HEK293 (cell line): ENCODE measurements around the gene PHACTR2.

Experiments used
- CTCF ChIP-seq: fragments of 450-650 bp; formaldehyde crosslinking; IDR thresholded peaks from 2 replicates; pipeline ENCODE4 v1.5.1; 2016; ENCODE audit warnings: missing biosample characterization, missing genetic modification characterization
- IKZF3 ChIP-seq: fragments of 450-650 bp; IDR thresholded peaks from 2 replicates; pipeline ENCODE4 v1.5.0; 2018; ENCODE audit warnings: missing biosample characterization, mild to moderate bottlenecking, missing genetic modification characterization, moderate library complexity
- MEIS1 ChIP-seq: sonication (generic); formaldehyde crosslinking; IDR thresholded peaks from 2 replicates; pipeline ENCODE4 v1.8.1; 2022; ENCODE audit warnings: missing genetic modification reagents, mild to moderate bottlenecking, borderline replicate concordance
- PATZ1 ChIP-seq: fragments of 450-650 bp; formaldehyde crosslinking; IDR thresholded peaks from 2 replicates; pipeline ENCODE4 v1.5.1; 2016; ENCODE audit warnings: missing biosample characterization, missing genetic modification characterization
- REST ChIP-seq: fragments of 450-650 bp; formaldehyde crosslinking; IDR thresholded peaks from 2 replicates; pipeline ENCODE4 v1.5.1; 2016; ENCODE audit warnings: missing biosample characterization, missing genetic modification characterization
- SP7 ChIP-seq: fragments of 450-650 bp; formaldehyde crosslinking; IDR thresholded peaks from 2 replicates; pipeline ENCODE4 v1.5.1; 2016; ENCODE audit warnings: missing biosample characterization, missing genetic modification characterization
- ZNF10 ChIP-seq: fragments of 450-650 bp; formaldehyde crosslinking; IDR thresholded peaks from 2 replicates; pipeline ENCODE4 v1.5.1; 2017; ENCODE audit warnings: missing biosample characterization, missing genetic modification characterization
- ZNF184 ChIP-seq: fragments of 450-650 bp; IDR thresholded peaks from 2 replicates; pipeline ENCODE4 v1.5.1; 2018; ENCODE audit warnings: missing biosample characterization, mild to moderate bottlenecking, missing genetic modification characterization
- ZNF221 ChIP-seq: fragments of 450-650 bp; formaldehyde crosslinking; IDR thresholded peaks from 2 replicates; pipeline ENCODE4 v1.5.1; 2017; ENCODE audit warnings: missing biosample characterization, missing genetic modification characterization, borderline replicate concordance
- ZNF280C ChIP-seq: fragments of 450-650 bp; formaldehyde crosslinking; IDR thresholded peaks from 2 replicates; pipeline ENCODE4 v1.5.1; 2016; ENCODE audit warnings: missing biosample characterization, missing genetic modification characterization
- ZNF513 ChIP-seq: fragments of 450-650 bp; IDR thresholded peaks from 2 replicates; pipeline ENCODE4 v1.5.1; 2018; ENCODE audit warnings: missing biosample characterization, missing genetic modification characterization
- ZNF629 ChIP-seq: fragments of 450-650 bp; formaldehyde crosslinking; IDR thresholded peaks from 2 replicates; pipeline ENCODE4 v1.5.1; 2017; ENCODE audit warnings: missing biosample characterization, missing genetic modification characterization
- TF ChIP-seq, protein P1 (sequence below): fragments of 450-650 bp; formaldehyde crosslinking; IDR thresholded peaks from 2 replicates; pipeline ENCODE4 v1.5.1; 2016; ENCODE audit warnings: missing biosample characterization, missing genetic modification characterization

DNA sequence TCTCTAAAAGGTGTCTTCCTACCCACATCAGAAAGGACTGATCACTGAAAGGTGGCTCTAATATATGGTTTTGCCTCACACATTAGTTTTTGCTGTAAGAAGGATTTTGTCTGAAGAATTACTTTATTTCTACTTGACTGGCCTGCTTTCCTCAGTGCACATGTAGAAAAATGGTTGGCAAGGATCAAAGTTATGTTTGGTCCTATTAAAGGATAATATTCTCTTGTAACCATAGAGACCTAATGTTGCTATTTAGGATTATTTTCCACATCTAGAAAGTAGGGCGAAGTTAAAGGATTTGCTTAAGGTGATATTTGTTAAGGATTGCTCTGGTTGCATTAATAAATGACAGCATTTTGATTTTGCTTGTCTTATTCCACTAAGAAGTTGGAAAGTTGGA is 40.7 kb downstream of the PHACTR2 start:
- TF ChIP-seq CTCF (tag by site-specific recombination): no peak
- no peak for TF ChIP-seq ZNF629 (tag by site-specific recombination)
- TF ChIP-seq ZNF184 (tag by site-specific recombination): no peak
- TF ChIP-seq REST (tag by site-specific recombination): no peak
- TF ChIP-seq ZNF10 (tag by site-specific recombination): no peak
- TF ChIP-seq PATZ1: no peak
- no peak for TF ChIP-seq IKZF3 (tag by site-specific recombination)
- TF ChIP-seq MEIS1 (CRISPR knock-in tag): no peak
- TF ChIP-seq ZNF513 (tag by site-specific recombination): no peak
- TF ChIP-seq ZNF221 (tag by site-specific recombination): no peak
- TF ChIP-seq SP7 (tag by site-specific recombination): no peak
- TF ChIP-seq ZNF280C (tag by site-specific recombination): no peak
- TF ChIP-seq, protein P1, sequence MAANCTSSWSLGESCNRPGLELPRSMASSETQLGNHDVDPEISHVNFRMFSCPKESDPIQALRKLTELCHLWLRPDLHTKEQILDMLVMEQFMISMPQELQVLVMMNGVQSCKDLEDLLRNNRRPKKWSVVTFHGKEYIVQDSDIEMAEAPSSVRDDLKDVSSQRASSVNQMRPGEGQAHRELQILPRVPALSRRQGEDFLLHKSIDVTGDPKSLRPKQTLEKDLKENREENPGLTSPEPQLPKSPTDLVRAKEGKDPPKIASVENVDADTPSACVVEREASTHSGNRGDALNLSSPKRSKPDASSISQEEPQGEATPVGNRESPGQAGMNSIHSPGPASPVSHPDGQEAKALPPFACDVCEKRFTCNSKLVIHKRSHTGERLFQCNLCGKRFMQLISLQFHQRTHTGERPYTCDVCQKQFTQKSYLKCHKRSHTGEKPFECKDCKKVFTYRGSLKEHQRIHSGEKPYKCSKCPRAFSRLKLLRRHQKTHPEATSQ: no peak
